Testis (tissue), 3 donors: ENCODE measurements around the gene DGCR8. TPM values are rescaled to one million over a fixed set of nuclear protein-coding genes. Genes with fewer than 3 reads are reported as not detected.

ENCODE experiments used
- DNase-seq: peaks from one replicate; pipeline ENCODE4 v3.0.0-alpha.2; 2019
- H3K27ac ChIP-seq, 2 donors: fragments of 200-600 bp; sonication (generic); one replicate each; pipeline ENCODE4 v1.5.1; 2019
- H3K27me3 ChIP-seq: fragments of 200-600 bp; sonication (generic); one replicate; pipeline ENCODE4 v1.5.1; 2019
- H3K36me3 ChIP-seq: fragments of 200-600 bp; sonication (generic); one replicate; pipeline ENCODE4 v1.5.1; 2017; ENCODE audit warnings: low read depth; ENCODE audit errors: missing control alignments
- H3K4me1 ChIP-seq: fragments of 200-600 bp; sonication (generic); one replicate; pipeline ENCODE4 v1.5.1; 2019
- H3K4me3 ChIP-seq, 2 donors: fragments of 200-600 bp; sonication (generic); one replicate each; pipeline ENCODE4 v1.5.1; 2017 to 2019
- H3K9me3 ChIP-seq: fragments of 200-600 bp; sonication (generic); one replicate; pipeline ENCODE4 v1.5.1; 2017
- POLR2A ChIP-seq: fragments of 450-650 bp; IDR thresholded peaks from one replicate; pipeline ENCODE4 v1.6.1; 2017; ENCODE audit warnings: antibody characterized with exemption, mild to moderate bottlenecking, moderate library complexity
- WGBS, 2 donors: methylation state at CpG; one replicate each; pipeline ENCODE4 v1.1.5; 2018; 5-methylcytosine and 5-hydroxymethylcytosine counted together
- intact Hi-C: fragments of 100-400 bp; cut with DNase I; formaldehyde crosslinking; loops from one replicate; pipeline ENCODE4 v1.15.1; 2023; ENCODE audit warnings: low total_unique reads
- polyA plus RNA-seq: library from polyadenylated mRNA; stranded (reverse); fragments of 350-450 nt; fragmentation: Illumina TruSeq; extraction: RNeasy Lipid Tissue Mini Kit (QIAGEN cat#74804); gene quantifications from one replicate; pipeline ENCODE4 v1.2.3, GENCODE V29; 2014; ENCODE audit warnings: low read depth, low replicate concordance; ENCODE audit not compliant: insufficient read depth
- total RNA-seq, 2 donors: library from RNA; depleted of rRNA; stranded (reverse); fragments of >200 nt; gene quantifications; one replicate each; pipeline ENCODE4 v1.2.3, GENCODE V29; 2016
- TF ChIP-seq, protein P1 (sequence below), 3 experiments: fragments of 450-650 bp in 2 of 3; fragments of 200-600 bp in 1 of 3; sonication (generic) in 1 of 3; IDR thresholded peaks; one replicate each; pipeline ENCODE4 v1.5.1; 2016 to 2019; ENCODE audit warnings: antibody characterized with exemption in 3 of 3, mild to moderate bottlenecking in 2 of 3, moderate library complexity in 1 of 3

DGCR8 gene
- total and polyA plus RNA-seq, 3 donors from 2014 or later = 44.4 to 83.7 (median 64.8) TPM

DNA sequence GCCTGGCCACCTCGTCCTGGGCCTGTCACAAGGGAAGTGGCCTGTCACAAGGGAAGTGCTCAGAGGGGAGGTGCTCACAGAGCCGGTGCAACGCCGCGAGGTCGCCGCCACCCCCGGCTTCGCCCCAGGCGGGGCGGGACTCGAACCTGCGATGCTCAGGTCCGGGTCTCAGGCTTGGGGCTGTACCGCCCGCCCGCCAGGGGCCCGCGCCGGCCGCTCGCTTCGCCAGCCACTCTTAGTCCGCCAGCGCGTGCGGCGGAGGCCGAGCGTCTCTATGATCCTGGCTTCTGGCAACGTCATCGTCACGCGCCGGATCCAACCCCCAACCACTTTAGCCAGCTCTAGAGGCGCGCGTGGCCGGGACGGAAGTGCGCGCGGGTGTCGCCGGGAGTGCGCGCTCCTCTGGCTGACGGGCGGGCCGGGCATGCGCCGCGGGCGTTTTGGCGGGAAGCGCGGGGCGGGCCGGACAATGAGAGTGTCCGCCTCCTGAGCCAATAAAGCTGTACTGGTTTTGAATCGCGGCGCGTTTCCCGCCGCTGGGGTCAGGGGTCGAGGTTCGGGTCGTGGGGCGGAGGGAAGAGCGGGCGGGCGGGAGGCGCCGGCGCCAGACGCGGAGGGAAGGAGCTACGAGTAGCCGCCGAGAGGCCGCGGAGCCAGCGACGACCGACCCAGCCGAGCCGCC is 37.1 kb downstream of the DGCR8 start, which contains the start of gene TRMT2A:
Gene TRMT2A, minus strand, starts transcription at position 276 of the 682 bp plus-strand sequence. CDS start 320 bp downstream, outside the sequence.
- H3K36me3 ChIP-seq = no peaks in the 10 kb centered on the region
- H3K4me3 ChIP-seq = peak within 1 kb of the TSS; percentile 94 to 98
- intact Hi-C loops = no loop called here
- WGBS, 2 donors = 0% methylated on average over 23 to 58 of the region's 88 CpGs
- TF ChIP-seq, protein P1, sequence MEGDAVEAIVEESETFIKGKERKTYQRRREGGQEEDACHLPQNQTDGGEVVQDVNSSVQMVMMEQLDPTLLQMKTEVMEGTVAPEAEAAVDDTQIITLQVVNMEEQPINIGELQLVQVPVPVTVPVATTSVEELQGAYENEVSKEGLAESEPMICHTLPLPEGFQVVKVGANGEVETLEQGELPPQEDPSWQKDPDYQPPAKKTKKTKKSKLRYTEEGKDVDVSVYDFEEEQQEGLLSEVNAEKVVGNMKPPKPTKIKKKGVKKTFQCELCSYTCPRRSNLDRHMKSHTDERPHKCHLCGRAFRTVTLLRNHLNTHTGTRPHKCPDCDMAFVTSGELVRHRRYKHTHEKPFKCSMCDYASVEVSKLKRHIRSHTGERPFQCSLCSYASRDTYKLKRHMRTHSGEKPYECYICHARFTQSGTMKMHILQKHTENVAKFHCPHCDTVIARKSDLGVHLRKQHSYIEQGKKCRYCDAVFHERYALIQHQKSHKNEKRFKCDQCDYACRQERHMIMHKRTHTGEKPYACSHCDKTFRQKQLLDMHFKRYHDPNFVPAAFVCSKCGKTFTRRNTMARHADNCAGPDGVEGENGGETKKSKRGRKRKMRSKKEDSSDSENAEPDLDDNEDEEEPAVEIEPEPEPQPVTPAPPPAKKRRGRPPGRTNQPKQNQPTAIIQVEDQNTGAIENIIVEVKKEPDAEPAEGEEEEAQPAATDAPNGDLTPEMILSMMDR (IDR thresholded peaks at IDR 0.05) = peak in 2 of 3 experiments; percentile 9 to 33
- no peak for TF ChIP-seq POLR2A
- H3K4me1 ChIP-seq = peaks cover 25% of the 10 kb centered on the region
- no peaks in the 10 kb centered on the region for H3K9me3 ChIP-seq
- H3K27me3 ChIP-seq = no peaks in the 10 kb centered on the region
- peak within 1 kb of the TSS; percentile 88 for H3K27ac ChIP-seq
- DNase-seq = peak; percentile 99

DNA sequence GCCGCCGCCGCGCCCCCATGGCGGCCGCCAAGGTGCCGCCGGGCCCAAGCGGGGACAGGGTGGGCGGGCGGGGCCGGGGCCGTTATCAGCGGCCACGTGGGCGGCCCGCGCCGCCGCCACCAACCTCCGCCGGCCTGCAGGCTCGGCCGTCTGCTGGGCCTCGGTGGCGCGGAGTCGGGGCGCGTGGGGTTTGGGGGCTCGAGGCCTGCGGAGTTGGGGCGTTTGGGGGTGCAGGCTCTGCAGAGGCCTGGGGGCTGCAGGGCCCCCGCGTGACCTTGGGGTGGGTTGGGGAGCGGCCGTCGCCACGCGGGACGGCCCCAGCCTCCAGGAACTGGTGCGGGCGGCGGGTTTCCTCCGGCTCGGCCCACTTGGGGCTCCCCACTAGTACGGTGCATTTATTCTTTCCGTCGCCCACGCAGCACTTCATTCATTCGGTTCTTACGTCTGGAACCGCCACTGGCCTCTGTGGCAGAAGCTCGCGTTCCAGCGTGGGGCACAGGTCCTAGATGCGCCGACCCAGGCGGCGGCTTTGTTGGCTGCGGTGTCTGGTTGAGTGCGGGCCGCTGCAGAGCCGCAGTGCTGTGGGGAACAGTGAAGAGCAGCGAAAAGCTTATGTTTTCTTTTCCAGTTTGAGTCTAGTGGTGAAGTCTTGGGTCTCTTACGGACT is 37.7 kb downstream of the DGCR8 start:
- intact Hi-C loops = no loop called here
- Histone ChIP-seq H3K9me3 (no peaks in the 10 kb centered on the region), H3K4me1 (peaks cover 25% of the 10 kb centered on the region), H3K36me3 (no peaks in the 10 kb centered on the region), H3K27me3 (no peaks in the 10 kb centered on the region), H3K27ac (peak overlapping the region; percentile 63 to 88), H3K4me3 (peak overlapping the region; percentile 94 to 98)
- no peak for DNase-seq
- WGBS, 2 donors = 0 to 1% methylated on average over 30 to 51 of the region's 66 CpGs
- TF ChIP-seq, protein P1 (IDR thresholded peaks at IDR 0.05) = no peak
- TF ChIP-seq POLR2A = no peak

DNA sequence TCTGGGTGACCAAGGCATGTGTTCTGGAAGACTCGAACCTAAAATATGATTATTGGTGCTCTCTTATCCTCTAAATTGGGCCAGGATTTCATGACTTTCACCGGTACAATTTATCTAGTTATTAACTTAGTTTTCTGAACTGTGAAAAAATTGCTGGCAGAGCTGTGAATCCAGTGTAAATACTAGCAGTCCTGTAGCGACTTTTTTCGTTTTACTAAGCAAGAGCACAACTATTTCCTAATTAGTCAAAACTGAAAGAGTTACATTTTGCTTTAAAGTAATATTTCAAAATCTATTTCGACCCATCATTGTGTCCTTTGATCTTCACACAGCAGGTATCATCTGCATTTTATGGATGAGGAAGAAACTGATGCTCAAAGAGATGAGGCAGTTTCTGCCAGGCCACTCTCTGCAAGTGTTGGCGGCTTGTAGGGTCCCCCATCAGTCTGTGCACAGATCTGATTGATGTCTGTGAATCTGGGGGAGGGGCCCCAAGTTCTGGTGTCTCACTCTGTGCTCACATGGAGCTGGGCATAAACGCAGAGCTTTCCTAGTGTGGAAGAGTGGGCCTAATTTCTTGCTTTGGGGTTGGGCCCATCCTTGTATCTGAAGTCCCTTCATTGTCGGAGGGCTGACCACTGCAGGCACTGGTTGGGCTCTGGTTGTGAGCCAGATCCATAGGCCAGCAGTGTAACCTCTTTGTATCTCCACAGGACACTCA is 38.4 kb downstream of the DGCR8 start:
- peaks cover 25% of the 10 kb centered on the region for H3K4me1 ChIP-seq
- H3K36me3 ChIP-seq = no peaks in the 10 kb centered on the region
- 6 to 7% methylated on average over 7 to 8 of the region's 8 CpGs for WGBS, 2 donors
- no peak for TF ChIP-seq POLR2A
- TF ChIP-seq, protein P1 (IDR thresholded peaks at IDR 0.05) = no peak
- H3K27ac ChIP-seq = peak overlapping the region; percentile 6 to 88
- H3K9me3 ChIP-seq = no peaks in the 10 kb centered on the region
- peak overlapping the region; percentile 94 to 98 for H3K4me3 ChIP-seq
- H3K27me3 ChIP-seq = no peaks in the 10 kb centered on the region
- intact Hi-C loops = no loop called here
- no peak for DNase-seq

DNA sequence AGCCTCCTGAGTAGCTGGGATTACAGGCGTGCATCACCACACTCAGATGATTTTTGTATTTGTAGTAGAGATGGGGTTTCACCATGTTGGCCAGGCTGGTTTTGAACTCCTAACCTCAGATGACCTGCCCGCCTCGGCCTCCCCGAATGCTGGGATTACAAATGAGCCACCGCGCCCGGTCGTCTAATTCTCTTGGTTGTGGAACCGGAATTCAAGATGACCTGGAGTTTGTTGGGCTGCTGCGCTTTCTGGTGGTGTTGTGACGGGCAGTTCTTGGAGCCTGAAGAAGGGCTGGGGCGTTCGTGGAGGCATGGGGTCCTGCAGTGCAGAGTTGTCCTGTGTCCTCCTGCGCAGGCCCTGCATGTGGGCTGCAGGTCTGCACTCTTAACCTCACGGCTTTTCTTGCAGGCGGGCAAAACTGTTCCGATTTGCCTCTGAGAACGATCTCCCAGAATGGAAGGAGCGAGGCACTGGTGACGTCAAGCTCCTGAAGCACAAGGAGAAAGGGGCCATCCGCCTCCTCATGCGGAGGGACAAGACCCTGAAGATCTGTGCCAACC is 41.9 kb downstream of the DGCR8 start:
- DNase-seq = no peak
- intact Hi-C loops = no loop called here
- H3K9me3 ChIP-seq = no peaks in the 10 kb centered on the region
- no peaks in the 10 kb centered on the region for H3K27me3 ChIP-seq
- H3K4me1 ChIP-seq = peaks cover 21% of the 10 kb centered on the region
- WGBS, 2 donors = 95% methylated on average over 17 to 22 of the region's 22 CpGs
- TF ChIP-seq, protein P1 (IDR thresholded peaks at IDR 0.05) = no peak
- TF ChIP-seq POLR2A = no peak
- no peak overlapping the region for H3K27ac ChIP-seq
- H3K36me3 ChIP-seq = no peaks in the 10 kb centered on the region
- H3K4me3 ChIP-seq = no peak overlapping the region
